ENCODE measurements around the gene ULK1. TPM values are rescaled to one million over a fixed set of nuclear protein-coding genes. Genes with fewer than 3 reads are reported as not detected.

Gene ULK1
- total and polyA plus RNA-seq, 2 of the 13 experiments (the other 11 are each of a cell fraction or from before 2014, with no cell fraction given) = 2.8 to 10.1 TPM

- TF ChIP-seq ARID2 (CRISPR knock-in tag; IDR thresholded peaks at IDR 0.05; ENCODE audit: borderline replicate concordance) (no peak), TOPORS (CRISPR knock-in tag; IDR thresholded peaks at IDR 0.05) (no peak), GRHL1 (CRISPR knock-in tag; conservative IDR thresholded peaks at IDR 0.05) (no peak), RARA (CRISPR knock-in tag; IDR thresholded peaks at IDR 0.05) (no peak), HINFP (CRISPR knock-in tag; IDR thresholded peaks at IDR 0.05; ENCODE audit: low read depth) (no peak), AHR (CRISPR knock-in tag; IDR thresholded peaks at IDR 0.05) (0 out of 2 replicates have a peak, but pooled peaks have one; percentile 48), MIXL1 (CRISPR knock-in tag; IDR thresholded peaks at IDR 0.05) (no peak), ZNF687 (CRISPR knock-in tag; IDR thresholded peaks at IDR 0.05) (peak; percentile 69), SOX6 (IDR thresholded peaks at IDR 0.05) (no peak), SOX6 (CRISPR knock-in tag; IDR thresholded peaks at IDR 0.05) (no peak), ZNF790 (CRISPR knock-in tag; IDR thresholded peaks at IDR 0.05; ENCODE audit: borderline replicate concordance) (no peak), MYC (CRISPR knock-in tag; IDR thresholded peaks at IDR 0.05; ENCODE audit: borderline replicate concordance) (peak; percentile 44; the same call in 1 of the 2 replicates), ZNF33B (CRISPR knock-in tag; IDR thresholded peaks at IDR 0.05) (no peak), AGO2 (optimal IDR thresholded peaks at IDR 0.05; ENCODE audit: low read depth, low read length) (no peak), HNF4A (CRISPR knock-in tag; IDR thresholded peaks at IDR 0.05) (no peak), ZFAT (CRISPR knock-in tag; conservative IDR thresholded peaks at IDR 0.05) (no peak), CCAR2 (optimal IDR thresholded peaks at IDR 0.05; ENCODE audit: low read depth, low read length) (no peak), TEAD2 (CRISPR knock-in tag; IDR thresholded peaks at IDR 0.05) (no peak), ZNF274 (CRISPR knock-in tag; IDR thresholded peaks at IDR 0.05) (0 out of 2 replicates have a peak, but pooled peaks have one; percentile 47), HOXA5 (CRISPR knock-in tag; IDR thresholded peaks at IDR 0.05) (no peak), HDAC2 (CRISPR knock-in tag; IDR thresholded peaks at IDR 0.05) (no peak), MTA1 (CRISPR knock-in tag; IDR thresholded peaks at IDR 0.05; ENCODE audit: borderline replicate concordance) (peak; percentile 28; the same call in 1 of the 2 replicates), ZNF709 (CRISPR knock-in tag; IDR thresholded peaks at IDR 0.05) (no peak), ZNF501 (CRISPR knock-in tag; IDR thresholded peaks at IDR 0.05) (peak; percentile 46; the same call in 1 of the 2 replicates)
These were observed 1.5 kb upstream of the ULK1 start (continued) for GRCh38 chr12:131892711-131893604.

Measured in HepG2 (cell line).